SK-N-SH (cell line): ENCODE data around the gene KREMEN2. TPM values are rescaled to one million over a fixed set of nuclear protein-coding genes. Genes with fewer than 3 reads are reported as not detected.

ENCODE experiments used
- CTCF ChIA-PET: fragments of 300-600, 350-600 bp; formaldehyde crosslinking; extraction: SDS; loops from one replicate; lab custom pipeline; 2021; lab: Yijun Ruan, JAX
- POLR2A ChIA-PET: fragments of 350-600 bp; sonication (Branson Sonifier 250); formaldehyde crosslinking; extraction: SDS; loops from one replicate; lab custom pipeline; 2020; ENCODE audit warnings: antibody characterized with exemption, inconsistent platforms; lab: Yijun Ruan, JAX
- DNase-seq: peaks from one replicate; pipeline ENCODE4 v3.0.0; 2012
- H2AFZ ChIP-seq: fragments of 200-600 bp; sonication (generic); 2 replicates; pipeline ENCODE4 v1.8.1; 2016; ENCODE audit warnings: antibody characterized with exemption, mild to moderate bottlenecking, low read depth
- H3F3A ChIP-seq: fragments of 200-600 bp; sonication (generic); replicated peaks from 2 replicates; pipeline ENCODE3; 2016; ENCODE audit warnings: antibody characterized with exemption, mild to moderate bottlenecking; ENCODE audit not compliant: insufficient read depth
- H3K27ac ChIP-seq, 2 experiments: fragments of 200-500 bp in 1 of 2; fragments of 200-600 bp in 1 of 2; sonication (Bioruptor generic) in 1 of 2; sonication (generic), shearing (Covaris generic) in 1 of 2; 2 replicates each; pipeline versions ENCODE4 v1.5.1 to v1.6.1; 2014 to 2016; ENCODE audit warnings: low read depth in 2 of 2, inconsistent platforms in 1 of 2, low read length in 1 of 2, mild to moderate bottlenecking in 1 of 2, mixed read lengths in 1 of 2
- H3K27me3 ChIP-seq: fragments of 200-600 bp; sonication (generic), shearing (Covaris generic); 2 replicates; pipeline ENCODE4 v1.6.1; 2016; ENCODE audit warnings: mixed run types; ENCODE audit not compliant: insufficient read depth
- H3K36me3 ChIP-seq, 2 experiments: fragments of 200-500 bp in 1 of 2; fragments of 200-600 bp in 1 of 2; sonication (Bioruptor generic) in 1 of 2; sonication (generic) in 1 of 2; replicated peaks in 1 of 2; 2 replicates each; pipeline versions ENCODE3 to v1.5.1; 2014 to 2016; ENCODE audit warnings: low read length in 1 of 2, mild to moderate bottlenecking in 1 of 2; ENCODE audit not compliant: insufficient read depth in 2 of 2, control insufficient read depth in 1 of 2
- H3K4me1 ChIP-seq, 2 experiments: fragments of 200-500 bp in 1 of 2; fragments of 200-600 bp in 1 of 2; sonication (Bioruptor generic) in 1 of 2; sonication (generic), shearing (Covaris generic) in 1 of 2; 2 replicates each; pipeline versions ENCODE4 v1.5.1 to v1.6.1; 2014 to 2016; ENCODE audit warnings: low read depth in 1 of 2, low read length in 1 of 2, mixed run types in 1 of 2; ENCODE audit not compliant: insufficient read depth in 2 of 2, control insufficient read depth in 1 of 2
- H3K4me2 ChIP-seq: fragments of 200-600 bp; sonication (generic), shearing (Covaris generic); 2 replicates; pipeline ENCODE4 v1.6.1; 2017; ENCODE audit warnings: mixed run types
- H3K4me3 ChIP-seq, 2 experiments: fragments of 200-500 bp in 1 of 2; fragments of 200-600 bp in 1 of 2; sonication (Bioruptor generic) in 1 of 2; sonication (generic), shearing (Covaris generic) in 1 of 2; 2 replicates each; pipeline versions ENCODE4 v1.5.1 to v1.8.1; 2014 to 2016; ENCODE audit warnings: low read depth in 2 of 2, inconsistent platforms in 1 of 2, low read length in 1 of 2, mild to moderate bottlenecking in 1 of 2, mixed read lengths in 1 of 2, moderate library complexity in 1 of 2
- H3K79me2 ChIP-seq: fragments of 200-600 bp; sonication (generic); 2 replicates; pipeline ENCODE4 v1.8.1; 2017; ENCODE audit warnings: mild to moderate bottlenecking; ENCODE audit not compliant: insufficient read depth
- H3K9ac ChIP-seq: fragments of 200-600 bp; sonication (generic); 2 replicates; pipeline ENCODE4 v1.6.1; 2017; ENCODE audit warnings: mixed run types
- H3K9me2 ChIP-seq: fragments of 200-600 bp; sonication (generic); 2 replicates; pipeline ENCODE4 v1.6.1; 2017; ENCODE audit warnings: mixed run types
- H3K9me3 ChIP-seq: fragments of 200-600 bp; sonication (generic); 2 replicates; pipeline ENCODE4 v1.6.1; 2017; ENCODE audit warnings: mixed run types, mild to moderate bottlenecking, moderate library complexity
- H4K20me1 ChIP-seq: fragments of 200-600 bp; sonication (generic); 2 replicates; pipeline ENCODE4 v1.6.1; 2017; ENCODE audit warnings: mild to moderate bottlenecking, mixed run types; ENCODE audit not compliant: insufficient read depth
- CHD2 ChIP-seq: fragments of 150-350 bp; IDR thresholded peaks from 2 replicates; pipeline ENCODE4 v1.6.1; 2018; ENCODE audit warnings: low read length; ENCODE audit not compliant: partially characterized antibody
- ELF1 ChIP-seq: IDR thresholded peaks from 2 replicates; pipeline ENCODE4 v1.4.0; 2012
- EP300 ChIP-seq, 2 experiments: IDR thresholded peaks; 2 replicates each; pipeline versions ENCODE4 v1.4.0 to v1.6.1; 2012; ENCODE audit warnings: borderline replicate concordance in 1 of 2, low read depth in 1 of 2, low read length in 1 of 2
- EZH2phosphoT487 ChIP-seq: fragments of 200-600 bp; sonication (generic); IDR thresholded peaks from 2 replicates; pipeline ENCODE4 v1.6.1; 2017; ENCODE audit warnings: low read depth, mixed run types, mild to moderate bottlenecking, antibody characterized with exemption, moderate library complexity, borderline replicate concordance
- FOSL2 ChIP-seq: IDR thresholded peaks from 2 replicates; pipeline ENCODE4 v1.4.0; 2012; ENCODE audit warnings: low read depth, mild to moderate bottlenecking, moderate library complexity, borderline replicate concordance
- FOXM1 ChIP-seq: IDR thresholded peaks from 2 replicates; pipeline ENCODE4 v1.4.0; 2012; ENCODE audit warnings: low read depth, mild to moderate bottlenecking
- GABPA ChIP-seq: IDR thresholded peaks from 2 replicates; pipeline ENCODE4 v1.4.0; 2012; ENCODE audit warnings: low read depth, mild to moderate bottlenecking
- IRF3 ChIP-seq: fragments of 150-350 bp; IDR thresholded peaks from 2 replicates; pipeline ENCODE4 v1.6.1; 2016; ENCODE audit warnings: mild to moderate bottlenecking, low read depth, low read length
- JUND ChIP-seq: IDR thresholded peaks from 2 replicates; pipeline ENCODE4 v1.4.0; 2012
- MAX ChIP-seq: IDR thresholded peaks from 2 replicates; pipeline ENCODE4 v1.4.0; 2012; ENCODE audit warnings: low read depth
- NRF1 ChIP-seq: IDR thresholded peaks from 2 replicates; pipeline ENCODE4 v1.6.1; 2012; ENCODE audit warnings: low read depth, mild to moderate bottlenecking, low read length
- PBX3 ChIP-seq: IDR thresholded peaks from 2 replicates; pipeline ENCODE4; 2012
- RCOR1 ChIP-seq: fragments of 150-350 bp; IDR thresholded peaks from 2 replicates; pipeline ENCODE4 v1.6.1; 2017; ENCODE audit warnings: antibody characterized with exemption, low read length
- RFX5 ChIP-seq: IDR thresholded peaks from 2 replicates; pipeline ENCODE4 v1.6.1; 2012; ENCODE audit warnings: mild to moderate bottlenecking, improper control_type of control experiment, low read length
- RXRA ChIP-seq: IDR thresholded peaks from 2 replicates; pipeline ENCODE4 v1.4.0; 2012; ENCODE audit warnings: low read depth, mild to moderate bottlenecking, borderline replicate concordance
- TEAD4 ChIP-seq: IDR thresholded peaks from 2 replicates; pipeline ENCODE4 v1.4.0; 2012; ENCODE audit warnings: mild to moderate bottlenecking, borderline replicate concordance; ENCODE audit not compliant: insufficient read depth
- YY1 ChIP-seq: IDR thresholded peaks from 2 replicates; pipeline ENCODE4 v1.4.0; 2012; ENCODE audit warnings: low read depth, mild to moderate bottlenecking
- ZBTB33 ChIP-seq: IDR thresholded peaks from 2 replicates; pipeline ENCODE4 v1.4.0; 2012; ENCODE audit warnings: low read depth, borderline replicate concordance
- whole genome bisulfite sequencing: methylation state at CpG from one replicate; pipeline ENCODE4 v1.1.6; 2017; ENCODE audit warnings: low lambda C conversion rate; 5-methylcytosine and 5-hydroxymethylcytosine counted together
- polyA plus RNA-seq, 3 experiments: library from polyadenylated mRNA; depleted of rRNA; stranded (reverse); fragments of >200 nt; gene quantifications; 2 replicates each; pipeline ENCODE4 v1.2.3, GENCODE V29; 2012

KREMEN2 gene
- polyA plus RNA-seq, 1 of the 3 experiments (the other 2 are of a cell fraction), result 0.77 TPM

DNA sequence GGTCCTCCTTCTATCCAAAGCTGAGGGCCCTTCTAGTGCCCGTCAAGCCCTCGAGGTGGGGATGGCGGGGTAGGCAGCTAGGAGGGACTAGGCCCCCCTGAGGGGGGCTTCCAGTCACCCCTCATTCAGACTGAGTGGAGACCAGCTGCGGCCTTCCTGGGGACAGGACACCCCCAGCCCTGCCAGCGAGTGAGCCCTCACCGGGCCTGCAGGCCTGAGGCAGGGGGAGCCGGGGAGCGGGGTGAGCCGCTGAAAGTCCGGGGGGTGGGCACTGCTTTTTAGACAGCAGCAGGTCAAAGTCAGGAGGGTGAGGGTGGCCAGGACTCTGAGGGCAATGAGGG is 8.7 kb upstream of the KREMEN2 start:
- 82% methylated on average over 3 of the region's 10 CpGs for WGBS
- DNase-seq, result no peak
- CTCF ChIA-PET, result interaction anchor here (0.9 to 2.1 kb wide), 2 partner anchors 28 to 36 kb away, joined by 4 to 10 read pairs; no protein-coding TSS in a partner anchor

GRCh38 chr16:2955779-2956578 is 8.1 kb upstream of the KREMEN2 start:
- H3K9ac ChIP-seq, result no peak overlapping the region
- no peak overlapping the region for H3K4me3 ChIP-seq
- no peak overlapping the region for H2AFZ ChIP-seq
- H3K9me3 ChIP-seq, result no peaks in the 10 kb centered on the region
- no peaks in the 10 kb centered on the region for H3F3A ChIP-seq
- no peak for DNase-seq
- no peaks in the 10 kb centered on the region for H3K79me2 ChIP-seq
- no peaks in the 10 kb centered on the region for H4K20me1 ChIP-seq
- ChIA-PET CTCF (interaction anchor here (0.9 to 2.1 kb wide), 5 partner anchors 14 to 36 kb away, joined by 3 to 10 read pairs (median 4); no protein-coding TSS in a partner anchor), POLR2A (no interaction called here)
- no peak overlapping the region for H3K4me2 ChIP-seq
- no peaks in the 10 kb centered on the region for H3K9me2 ChIP-seq
- WGBS, result 75% methylated on average over 7 of the region's 21 CpGs
- H3K36me3 ChIP-seq, result no peaks in the 10 kb centered on the region
- TF ChIP-seq TEAD4 (no peak), RFX5 (no peak), PBX3 (no peak), RCOR1 (no peak), ZBTB33 (no peak)
- no peak overlapping the region for H3K27ac ChIP-seq
- peaks cover 23% of the 10 kb centered on the region for H3K27me3 ChIP-seq
- no peaks in the 10 kb centered on the region for H3K4me1 ChIP-seq

More for the DNA sequence above, 8.7 kb upstream of the KREMEN2 start:
- H3K4me2 ChIP-seq, result no peak overlapping the region
- no peaks in the 10 kb centered on the region for H4K20me1 ChIP-seq
- H3K27ac ChIP-seq, result no peak overlapping the region
- no peaks in the 10 kb centered on the region for H3K4me1 ChIP-seq
- no peaks in the 10 kb centered on the region for H3F3A ChIP-seq
- peaks cover 18% of the 10 kb centered on the region for H3K27me3 ChIP-seq
- no peak overlapping the region for H3K4me3 ChIP-seq
- no peak for TF ChIP-seq JUND
- no peaks in the 10 kb centered on the region for H3K79me2 ChIP-seq
- no peaks in the 10 kb centered on the region for H3K9me2 ChIP-seq
- no peaks in the 10 kb centered on the region for H3K36me3 ChIP-seq
- H3K9ac ChIP-seq, result no peak overlapping the region
- no peak overlapping the region for H2AFZ ChIP-seq
- POLR2A ChIA-PET, result no interaction called here
- no peaks in the 10 kb centered on the region for H3K9me3 ChIP-seq

DNA sequence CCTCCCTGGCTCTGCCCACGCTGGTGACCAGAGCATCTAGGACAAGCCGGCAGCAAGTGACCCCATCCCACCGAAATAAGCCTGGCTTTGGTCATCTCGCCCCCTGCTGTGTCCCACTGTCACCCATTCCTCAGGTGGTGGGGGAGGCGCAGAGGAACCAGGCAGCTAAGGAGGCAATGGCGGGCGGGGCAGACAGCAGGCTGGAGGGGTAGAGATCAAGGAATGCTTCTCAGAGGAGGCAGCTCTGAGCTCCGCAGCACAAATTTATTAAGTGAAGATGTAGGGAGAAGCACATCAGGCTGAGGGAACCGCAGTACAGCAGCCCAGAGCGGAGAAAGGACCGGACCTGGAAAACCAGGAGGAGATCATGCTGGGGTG is 7.5 kb upstream of the KREMEN2 start:
- 76% methylated on average over 11 of the region's 11 CpGs for WGBS
- no peak for TF ChIP-seq MAX
- no peak for TF ChIP-seq YY1
- TF ChIP-seq JUND, result no peak
- no peak for TF ChIP-seq RFX5
- TF ChIP-seq RXRA, result no peak
- no peak for TF ChIP-seq ELF1
- TF ChIP-seq NRF1, result no peak
- no peak for TF ChIP-seq EZH2phosphoT487
- TF ChIP-seq FOSL2, result no peak
- TF ChIP-seq CHD2, result no peak
- no peak for TF ChIP-seq FOXM1
- TF ChIP-seq EP300 (IDR thresholded peaks at IDR 0.05; ENCODE audit: borderline replicate concordance in 1 of 2, low read depth in 1 of 2, low read length in 1 of 2), result no peak
- no peak for TF ChIP-seq IRF3
- TF ChIP-seq GABPA, result no peak

More for the DNA sequence above, 7.5 kb upstream of the KREMEN2 start:
- no peak overlapping the region for H3K27ac ChIP-seq
- H3K4me1 ChIP-seq, result no peaks in the 10 kb centered on the region
- H3K79me2 ChIP-seq, result no peaks in the 10 kb centered on the region
- no peaks in the 10 kb centered on the region for H3K36me3 ChIP-seq
- ChIA-PET POLR2A (no interaction called here), CTCF (interaction anchor here (0.8 to 2.1 kb wide), 5 partner anchors 14 to 67 kb away, joined by 3 to 10 read pairs (median 4); partner anchors contain the start of gene HCFC1R1)
- no peak overlapping the region for H2AFZ ChIP-seq
- H3K9ac ChIP-seq, result no peak overlapping the region
- no peak for DNase-seq
- peaks cover 28% of the 10 kb centered on the region for H3K27me3 ChIP-seq
- no peaks in the 10 kb centered on the region for H3K9me3 ChIP-seq
- no peaks in the 10 kb centered on the region for H3K9me2 ChIP-seq
- no peaks in the 10 kb centered on the region for H4K20me1 ChIP-seq
- no peak overlapping the region for H3K4me2 ChIP-seq
- no peaks in the 10 kb centered on the region for H3F3A ChIP-seq
- H3K4me3 ChIP-seq, result no peak overlapping the region
